Measurements from ENCODE around the gene INS.

Gene INS

DNA sequence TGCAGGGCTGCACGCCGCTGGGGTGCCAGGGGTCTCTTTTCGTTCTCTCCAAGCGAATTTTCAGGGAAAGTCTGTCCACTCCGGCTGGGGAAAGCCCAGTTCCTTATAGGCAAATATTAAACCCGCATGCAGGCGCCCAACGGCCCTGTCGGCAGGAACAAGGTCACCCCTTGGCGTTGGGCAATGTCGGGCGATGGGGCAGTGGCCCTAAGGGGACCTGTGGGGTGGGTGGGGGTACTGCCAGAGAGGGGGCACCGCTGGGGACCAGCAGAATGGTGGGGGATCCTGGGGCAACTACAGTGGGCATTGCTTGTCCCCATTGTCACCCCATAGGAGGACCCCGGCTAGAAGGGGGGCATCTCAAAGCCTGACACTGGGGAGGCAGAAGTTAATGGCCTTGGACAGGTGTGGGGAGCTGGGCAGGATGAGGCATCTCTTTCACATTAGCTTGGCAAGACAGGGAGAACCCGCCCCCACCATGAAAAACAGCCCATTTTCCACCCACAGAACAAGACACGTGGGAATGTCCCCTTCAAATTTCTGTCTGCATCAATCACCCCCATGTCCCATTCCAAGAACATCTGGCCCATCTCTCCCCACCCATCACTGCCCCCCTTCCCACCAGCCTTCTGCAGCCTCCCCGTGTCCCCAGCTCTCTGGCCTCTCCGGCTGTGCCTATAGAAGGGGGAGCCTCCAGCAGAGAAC, 16.3 kb downstream of the INS start:
- Histone ChIP-seq H3K4me3 (ENCODE audit: insufficient read depth, low read depth, low read length, poor library complexity, severe bottlenecking) (no peak overlapping the region), H3K27me3 (replicated peaks; ENCODE audit: control insufficient read depth, insufficient read depth, low read length, poor library complexity, severe bottlenecking) (peaks cover 73% of the 10 kb centered on the region), H3K27ac (ENCODE audit: insufficient read depth, low read length, poor library complexity, severe bottlenecking) (no peak overlapping the region), H3K9me3 (ENCODE audit: control insufficient read depth, low read length) (no peaks in the 10 kb centered on the region), H3K4me1 (ENCODE audit: control insufficient read depth, insufficient read depth, low read length, poor library complexity, severe bottlenecking) (peaks cover 17% of the 10 kb centered on the region), H3K36me3 (ENCODE audit: control insufficient read depth, insufficient read depth, low read length) (no peaks in the 10 kb centered on the region)
- DNase-seq = no peak

- Histone ChIP-seq H3K9me3 (ENCODE audit: control insufficient read depth, low read length) (no peaks in the 10 kb centered on the region), H3K27me3 (replicated peaks; ENCODE audit: control insufficient read depth, insufficient read depth, low read length, poor library complexity, severe bottlenecking) (peaks cover 75% of the 10 kb centered on the region), H3K4me3 (ENCODE audit: insufficient read depth, low read depth, low read length, poor library complexity, severe bottlenecking) (no peak overlapping the region), H3K27ac (ENCODE audit: insufficient read depth, low read length, poor library complexity, severe bottlenecking) (no peak overlapping the region), H3K36me3 (ENCODE audit: control insufficient read depth, insufficient read depth, low read length) (no peaks in the 10 kb centered on the region), H3K4me1 (ENCODE audit: control insufficient read depth, insufficient read depth, low read length, poor library complexity, severe bottlenecking) (peaks cover 19% of the 10 kb centered on the region)
- DNase-seq = no peak
Measured at GRCh38 chr11:2143799-2144543, 17.0 kb downstream of the INS start.

DNA sequence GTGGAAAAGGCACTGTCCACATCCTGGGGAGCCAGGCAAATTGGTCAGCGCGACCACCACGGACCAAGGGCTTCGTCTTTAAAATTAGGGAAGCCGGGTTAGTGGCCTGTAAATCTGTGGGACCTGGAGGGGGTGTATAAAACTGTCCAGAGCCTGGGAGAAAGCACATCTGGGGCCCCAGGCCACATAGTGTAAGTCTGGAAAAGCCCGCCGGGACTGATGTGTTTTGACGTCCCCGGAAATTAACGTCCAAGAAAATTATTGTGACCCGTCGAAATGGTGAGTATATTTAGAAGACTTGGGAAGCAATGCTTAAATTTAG, 17.6 kb downstream of the INS start:
- H3K4me1 ChIP-seq (ENCODE audit: control insufficient read depth, insufficient read depth, low read length, poor library complexity, severe bottlenecking) = peaks cover 23% of the 10 kb centered on the region
- H3K4me3 ChIP-seq (ENCODE audit: insufficient read depth, low read depth, low read length, poor library complexity, severe bottlenecking) = no peak overlapping the region
- H3K27me3 ChIP-seq (replicated peaks; ENCODE audit: control insufficient read depth, insufficient read depth, low read length, poor library complexity, severe bottlenecking) = peaks cover 74% of the 10 kb centered on the region
- DNase-seq = no peak
- no peaks in the 10 kb centered on the region for H3K36me3 ChIP-seq (ENCODE audit: control insufficient read depth, insufficient read depth, low read length)
- no peaks in the 10 kb centered on the region for H3K9me3 ChIP-seq (ENCODE audit: control insufficient read depth, low read length)
- no peak overlapping the region for H3K27ac ChIP-seq (ENCODE audit: insufficient read depth, low read length, poor library complexity, severe bottlenecking)

GRCh38 chr11:2142762-2143202, 18.2 kb downstream of the INS start:
- peaks cover 24% of the 10 kb centered on the region for H3K4me1 ChIP-seq (ENCODE audit: control insufficient read depth, insufficient read depth, low read length, poor library complexity, severe bottlenecking)
- no peak overlapping the region for H3K27ac ChIP-seq (ENCODE audit: insufficient read depth, low read length, poor library complexity, severe bottlenecking)
- peaks cover 74% of the 10 kb centered on the region for H3K27me3 ChIP-seq (replicated peaks; ENCODE audit: control insufficient read depth, insufficient read depth, low read length, poor library complexity, severe bottlenecking)
- H3K9me3 ChIP-seq (ENCODE audit: control insufficient read depth, low read length) = no peaks in the 10 kb centered on the region
- H3K36me3 ChIP-seq (ENCODE audit: control insufficient read depth, insufficient read depth, low read length) = no peaks in the 10 kb centered on the region
- H3K4me3 ChIP-seq (ENCODE audit: insufficient read depth, low read depth, low read length, poor library complexity, severe bottlenecking) = no peak overlapping the region
- no peak for DNase-seq

GRCh38 chr11:2142300-2142759, 18.7 kb downstream of the INS start:
- Histone ChIP-seq H3K4me3 (ENCODE audit: insufficient read depth, low read depth, low read length, poor library complexity, severe bottlenecking) (no peak overlapping the region), H3K4me1 (ENCODE audit: control insufficient read depth, insufficient read depth, low read length, poor library complexity, severe bottlenecking) (peaks cover 29% of the 10 kb centered on the region), H3K9me3 (ENCODE audit: control insufficient read depth, low read length) (no peaks in the 10 kb centered on the region), H3K27ac (ENCODE audit: insufficient read depth, low read length, poor library complexity, severe bottlenecking) (no peak overlapping the region), H3K27me3 (replicated peaks; ENCODE audit: control insufficient read depth, insufficient read depth, low read length, poor library complexity, severe bottlenecking) (peaks cover 74% of the 10 kb centered on the region), H3K36me3 (ENCODE audit: control insufficient read depth, insufficient read depth, low read length) (no peaks in the 10 kb centered on the region)
- DNase-seq = no peak

- no peak overlapping the region for H3K27ac ChIP-seq (ENCODE audit: insufficient read depth, low read length, poor library complexity, severe bottlenecking)
- no peak overlapping the region for H3K4me3 ChIP-seq (ENCODE audit: insufficient read depth, low read depth, low read length, poor library complexity, severe bottlenecking)
- peaks cover 32% of the 10 kb centered on the region for H3K4me1 ChIP-seq (ENCODE audit: control insufficient read depth, insufficient read depth, low read length, poor library complexity, severe bottlenecking)
- no peaks in the 10 kb centered on the region for H3K9me3 ChIP-seq (ENCODE audit: control insufficient read depth, low read length)
- DNase-seq = no peak
- H3K27me3 ChIP-seq (replicated peaks; ENCODE audit: control insufficient read depth, insufficient read depth, low read length, poor library complexity, severe bottlenecking) = peaks cover 72% of the 10 kb centered on the region
- no peaks in the 10 kb centered on the region for H3K36me3 ChIP-seq (ENCODE audit: control insufficient read depth, insufficient read depth, low read length)
Measured at GRCh38 chr11:2140411-2141400, 20.3 kb downstream of the INS start.

GRCh38 chr11:2139621-2140337, 21.2 kb downstream of the INS start:
- Histone ChIP-seq H3K36me3 (ENCODE audit: control insufficient read depth, insufficient read depth, low read length) (no peaks in the 10 kb centered on the region), H3K4me3 (ENCODE audit: insufficient read depth, low read depth, low read length, poor library complexity, severe bottlenecking) (no peak overlapping the region), H3K27me3 (replicated peaks; ENCODE audit: control insufficient read depth, insufficient read depth, low read length, poor library complexity, severe bottlenecking) (peaks cover 68% of the 10 kb centered on the region), H3K4me1 (ENCODE audit: control insufficient read depth, insufficient read depth, low read length, poor library complexity, severe bottlenecking) (peaks cover 32% of the 10 kb centered on the region), H3K27ac (ENCODE audit: insufficient read depth, low read length, poor library complexity, severe bottlenecking) (no peak overlapping the region), H3K9me3 (ENCODE audit: control insufficient read depth, low read length) (no peaks in the 10 kb centered on the region)
- DNase-seq = no peak

GRCh38 chr11:2139123-2139521, 21.9 kb downstream of the INS start, which contains the start of gene IGF2:
TSS of gene IGF2 (minus strand) at chr11:2139389. CDS start at chr11:2135523, 3,866 bp downstream.
- H3K27ac ChIP-seq (ENCODE audit: insufficient read depth, low read length, poor library complexity, severe bottlenecking) = no peak within 1 kb of the TSS
- H3K36me3 ChIP-seq (ENCODE audit: control insufficient read depth, insufficient read depth, low read length) = no peaks in the 10 kb centered on the region
- peaks cover 68% of the 10 kb centered on the region for H3K27me3 ChIP-seq (replicated peaks; ENCODE audit: control insufficient read depth, insufficient read depth, low read length, poor library complexity, severe bottlenecking)
- H3K4me1 ChIP-seq (ENCODE audit: control insufficient read depth, insufficient read depth, low read length, poor library complexity, severe bottlenecking) = peaks cover 28% of the 10 kb centered on the region
- no peaks in the 10 kb centered on the region for H3K9me3 ChIP-seq (ENCODE audit: control insufficient read depth, low read length)
- DNase-seq = no peak
- peak within 1 kb of the TSS; percentile 49 for H3K4me3 ChIP-seq (ENCODE audit: insufficient read depth, low read depth, low read length, poor library complexity, severe bottlenecking)

GRCh38 chr11:2138431-2139122, 22.4 kb downstream of the INS start:
- Histone ChIP-seq H3K4me3 (ENCODE audit: insufficient read depth, low read depth, low read length, poor library complexity, severe bottlenecking) (peak overlapping the region; percentile 49), H3K9me3 (ENCODE audit: control insufficient read depth, low read length) (no peaks in the 10 kb centered on the region), H3K4me1 (ENCODE audit: control insufficient read depth, insufficient read depth, low read length, poor library complexity, severe bottlenecking) (peaks cover 22% of the 10 kb centered on the region), H3K27me3 (replicated peaks; ENCODE audit: control insufficient read depth, insufficient read depth, low read length, poor library complexity, severe bottlenecking) (peaks cover 69% of the 10 kb centered on the region), H3K27ac (ENCODE audit: insufficient read depth, low read length, poor library complexity, severe bottlenecking) (no peak overlapping the region), H3K36me3 (ENCODE audit: control insufficient read depth, insufficient read depth, low read length) (no peaks in the 10 kb centered on the region)
- DNase-seq = no peak
